ENCODE results near the gene GYPB.
"Not testable (repeated sequence)": the region's sequence is repeated elsewhere in the genome, so short reads cannot be mapped to it uniquely, and the experiment has no call there.

- TF ChIP-seq CTCF (IDR thresholded peaks at IDR 0.05; ENCODE audit: insufficient read depth, low read length); GABPA (IDR thresholded peaks at IDR 0.05; ENCODE audit: low read depth); POLR2AphosphoS5 (IDR thresholded peaks at IDR 0.05; ENCODE audit: low read depth): not testable (repeated sequence)
These were observed 45.2 kb downstream of the GYPB start for GRCh38 chr4:143974021-143974420.

All from HL-60 (cell line).